Measurements from ENCODE around the gene HSH2D. TPM values are rescaled to one million over a fixed set of nuclear protein-coding genes. Genes with fewer than 3 reads are reported as not detected.

The HSH2D gene
- polyA plus RNA-seq, 3 donors = 0.56 to 4.3 (median 1.7) TPM

GRCh38 chr19:16144216-16144581 lies 714 bp downstream of the HSH2D start:
- H3K27ac ChIP-seq (ENCODE audit: low read depth, low read length) = no peak overlapping the region
- 47 to 67% (median 47%) methylated on average over 1 of the region's 1 CpG for WGBS, 3 donors

- no peak overlapping the region for H3K27ac ChIP-seq (ENCODE audit: low read depth, low read length)
- 58 to 84% (median 60%) methylated on average over 5 of the region's 5 CpGs for WGBS, 3 donors
Measured at GRCh38 chr19:16146112-16146511, 2.6 kb downstream of the HSH2D start.

GRCh38 chr19:16148443-16149229 lies 5.2 kb downstream of the HSH2D start:
- no peak overlapping the region for H3K27ac ChIP-seq (ENCODE audit: low read depth, low read length)

GRCh38 chr19:16153582-16154336 lies 10.3 kb downstream of the HSH2D start:
- 73 to 85% (median 81%) methylated on average over 11 of the region's 11 CpGs for WGBS, 3 donors
- no peak overlapping the region for H3K27ac ChIP-seq (ENCODE audit: low read depth, low read length)

More at GRCh38 chr19:16148443-16149229, 5.2 kb downstream of the HSH2D start:
- 54 to 67% (median 61%) methylated on average over 8 of the region's 8 CpGs for WGBS, 3 donors

GRCh38 chr19:16154557-16154956 lies 11.1 kb downstream of the HSH2D start:
- 91 to 97% (median 92%) methylated on average over 8 of the region's 8 CpGs for WGBS, 3 donors
- no peak overlapping the region for H3K27ac ChIP-seq (ENCODE audit: low read depth, low read length)

GRCh38 chr19:16155128-16155527 lies 11.6 kb downstream of the HSH2D start:
- H3K27ac ChIP-seq (ENCODE audit: low read depth, low read length) = no peak overlapping the region
- 83 to 100% (median 88%) methylated on average over 1 of the region's 1 CpG for WGBS, 3 donors

- H3K27ac ChIP-seq (ENCODE audit: low read depth, low read length) = no peak overlapping the region
- 64 to 87% (median 68%) methylated on average over 6 of the region's 6 CpGs for whole genome bisulfite sequencing, 3 donors
Measured at GRCh38 chr19:16156904-16157303, 13.4 kb downstream of the HSH2D start.

GRCh38 chr19:16157601-16158000 lies 14.1 kb downstream of the HSH2D start:
- H3K27ac ChIP-seq (ENCODE audit: low read depth, low read length) = no peak overlapping the region
- 84 to 89% (median 84%) methylated on average over 10 of the region's 10 CpGs for WGBS, 3 donors

GRCh38 chr19:16159655-16160054 lies 16.2 kb downstream of the HSH2D start:
- WGBS, 3 donors = 86 to 91% (median 91%) methylated on average over 4 to 5 of the region's 5 CpGs
- no peak overlapping the region for H3K27ac ChIP-seq (ENCODE audit: low read depth, low read length)

GRCh38 chr19:16160445-16160942 lies 17.0 kb downstream of the HSH2D start:
- H3K27ac ChIP-seq (ENCODE audit: low read depth, low read length) = no peak overlapping the region
- 68 to 77% (median 72%) methylated on average over 6 of the region's 6 CpGs for WGBS, 3 donors

GRCh38 chr19:16160943-16161560 lies 17.6 kb downstream of the HSH2D start:
- H3K27ac ChIP-seq (ENCODE audit: low read depth, low read length) = no peak overlapping the region
- 66 to 76% (median 75%) methylated on average over 14 of the region's 14 CpGs for WGBS, 3 donors

- WGBS, 3 donors = 73 to 83% (median 79%) methylated on average over 3 of the region's 3 CpGs
- no peak overlapping the region for H3K27ac ChIP-seq (ENCODE audit: low read depth, low read length)
Measured at GRCh38 chr19:16161840-16162239, 18.4 kb downstream of the HSH2D start.

- WGBS, 3 donors = 78 to 86% (median 82%) methylated on average over 13 of the region's 13 CpGs
- no peak overlapping the region for H3K27ac ChIP-seq (ENCODE audit: low read depth, low read length)
Measured at GRCh38 chr19:16164222-16164890, 20.9 kb downstream of the HSH2D start.

GRCh38 chr19:16166417-16166816 lies 22.9 kb downstream of the HSH2D start:
- no peak overlapping the region for H3K27ac ChIP-seq (ENCODE audit: low read depth, low read length)
- 90 to 98% (median 97%) methylated on average over 1 of the region's 1 CpG for WGBS, 3 donors

GRCh38 chr19:16167055-16167454 lies 23.6 kb downstream of the HSH2D start:
- whole genome bisulfite sequencing, 3 donors = 71 to 91% (median 88%) methylated on average over 5 of the region's 5 CpGs
- H3K27ac ChIP-seq (ENCODE audit: low read depth, low read length) = no peak overlapping the region

- no peak overlapping the region for H3K27ac ChIP-seq (ENCODE audit: low read depth, low read length)
- 41 to 62% (median 48%) methylated on average over 2 of the region's 2 CpGs for WGBS, 3 donors
Measured at GRCh38 chr19:16168465-16169081, 25.1 kb downstream of the HSH2D start.

- no peak overlapping the region for H3K27ac ChIP-seq (ENCODE audit: low read depth, low read length)
- WGBS, 3 donors = 76 to 100% (median 78%) methylated on average over 1 of the region's 1 CpG
Measured at GRCh38 chr19:16170134-16170533, 26.6 kb downstream of the HSH2D start.

GRCh38 chr19:16175954-16176353 lies 32.5 kb downstream of the HSH2D start:
- 56 to 85% (median 73%) methylated on average over 2 of the region's 2 CpGs for WGBS, 3 donors
- H3K27ac ChIP-seq (ENCODE audit: low read depth, low read length) = no peak overlapping the region
